ENCODE data around the gene LRP8.

The LRP8 gene

DNA sequence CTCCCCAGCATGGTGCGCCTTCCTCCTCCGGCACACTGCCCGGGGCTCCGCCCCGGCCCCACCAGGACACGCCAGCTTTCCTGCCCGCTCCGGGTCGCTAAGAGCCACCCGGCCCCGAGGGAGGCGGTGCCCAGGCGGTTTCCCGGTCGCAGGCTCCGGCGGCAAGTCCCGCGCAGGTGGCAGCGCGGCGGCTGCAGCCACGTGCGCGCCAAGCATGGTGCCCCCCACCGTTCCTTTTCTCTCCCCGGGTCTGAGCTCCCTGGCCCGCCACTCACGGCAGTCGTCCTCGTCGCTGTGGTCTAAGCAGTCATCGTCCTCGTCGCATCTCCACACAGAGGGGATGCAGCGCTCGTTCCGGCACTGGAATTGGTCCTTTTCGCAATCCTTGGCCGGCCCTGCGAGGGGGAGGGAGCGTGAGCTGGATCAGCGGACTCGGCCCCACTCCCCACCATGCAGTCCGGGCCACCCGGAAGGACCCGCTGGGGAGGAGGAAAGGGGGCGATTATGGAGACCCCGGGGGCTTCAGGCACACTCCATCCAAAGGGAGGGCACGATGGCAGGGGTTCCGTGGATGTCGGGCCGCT, 1.2 kb downstream of the LRP8 start:
- Histone ChIP-seq H3K4me1 (no peaks in the 10 kb centered on the region), H3K9me3 (no peaks in the 10 kb centered on the region), H3K4me3 (ENCODE audit: low read depth, low read length) (peak overlapping the region; percentile 74), H3K27me3 (no peaks in the 10 kb centered on the region), H3K36me3 (peaks cover 7% of the 10 kb centered on the region; the same call in 1 of the 2 replicates)
- TF ChIP-seq, protein P1, sequence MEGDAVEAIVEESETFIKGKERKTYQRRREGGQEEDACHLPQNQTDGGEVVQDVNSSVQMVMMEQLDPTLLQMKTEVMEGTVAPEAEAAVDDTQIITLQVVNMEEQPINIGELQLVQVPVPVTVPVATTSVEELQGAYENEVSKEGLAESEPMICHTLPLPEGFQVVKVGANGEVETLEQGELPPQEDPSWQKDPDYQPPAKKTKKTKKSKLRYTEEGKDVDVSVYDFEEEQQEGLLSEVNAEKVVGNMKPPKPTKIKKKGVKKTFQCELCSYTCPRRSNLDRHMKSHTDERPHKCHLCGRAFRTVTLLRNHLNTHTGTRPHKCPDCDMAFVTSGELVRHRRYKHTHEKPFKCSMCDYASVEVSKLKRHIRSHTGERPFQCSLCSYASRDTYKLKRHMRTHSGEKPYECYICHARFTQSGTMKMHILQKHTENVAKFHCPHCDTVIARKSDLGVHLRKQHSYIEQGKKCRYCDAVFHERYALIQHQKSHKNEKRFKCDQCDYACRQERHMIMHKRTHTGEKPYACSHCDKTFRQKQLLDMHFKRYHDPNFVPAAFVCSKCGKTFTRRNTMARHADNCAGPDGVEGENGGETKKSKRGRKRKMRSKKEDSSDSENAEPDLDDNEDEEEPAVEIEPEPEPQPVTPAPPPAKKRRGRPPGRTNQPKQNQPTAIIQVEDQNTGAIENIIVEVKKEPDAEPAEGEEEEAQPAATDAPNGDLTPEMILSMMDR (IDR thresholded peaks at IDR 0.05; ENCODE audit: low read depth, low read length), result no peak
- peak; percentile 67 for DNase-seq

GRCh38 chr1:53326088-53326597, 1.7 kb downstream of the LRP8 start:
- peak; percentile 94 for DNase-seq
- H3K36me3 ChIP-seq, result peaks cover 9% of the 10 kb centered on the region; the same call in 1 of the 2 replicates

GRCh38 chr1:53325326-53326087, 2.4 kb downstream of the LRP8 start:
- no peaks in the 10 kb centered on the region for H3K9me3 ChIP-seq
- TF ChIP-seq, protein P1 (IDR thresholded peaks at IDR 0.05; ENCODE audit: low read depth, low read length), result no peak
- H3K27me3 ChIP-seq, result no peaks in the 10 kb centered on the region
- H3K4me1 ChIP-seq, result no peaks in the 10 kb centered on the region
- H3K4me3 ChIP-seq (ENCODE audit: low read depth, low read length), result peak overlapping the region; percentile 74
- no peak for DNase-seq
- H3K36me3 ChIP-seq, result peaks cover 15% of the 10 kb centered on the region; the same call in 1 of the 2 replicates

More at GRCh38 chr1:53326088-53326597, 1.7 kb downstream of the LRP8 start:
- Histone ChIP-seq H3K27me3 (no peaks in the 10 kb centered on the region), H3K4me1 (no peaks in the 10 kb centered on the region), H3K9me3 (no peaks in the 10 kb centered on the region), H3K4me3 (ENCODE audit: low read depth, low read length) (peak overlapping the region; percentile 74)
- TF ChIP-seq, protein P1 (IDR thresholded peaks at IDR 0.05; ENCODE audit: low read depth, low read length), result no peak

DNA sequence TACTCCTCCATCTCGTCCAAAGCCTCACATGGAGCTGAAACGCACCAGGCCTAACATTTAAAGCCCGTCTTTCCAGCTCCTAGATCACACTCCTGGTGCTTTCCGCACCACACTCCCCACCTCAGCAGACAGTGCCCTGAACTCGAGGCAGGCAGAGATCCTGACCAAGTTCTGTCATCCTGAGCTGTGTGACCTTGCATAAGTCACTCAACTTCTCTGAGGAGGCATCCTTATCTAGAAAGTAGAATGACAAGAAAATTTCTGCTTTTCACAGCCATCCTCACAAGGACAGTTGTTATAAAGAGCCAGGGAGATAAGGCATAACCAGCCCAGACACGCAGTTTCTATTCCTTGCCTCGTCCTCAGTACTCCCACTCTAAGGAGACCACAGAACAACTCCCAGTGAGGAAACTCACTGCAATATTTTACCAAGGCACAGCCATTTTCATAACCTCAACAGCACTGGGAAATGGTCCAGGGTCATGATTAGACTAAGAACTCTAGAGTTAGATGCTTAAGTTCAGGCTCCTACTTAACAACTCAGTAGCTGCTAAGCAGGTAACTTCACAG, 3.1 kb downstream of the LRP8 start:
- H3K27me3 ChIP-seq, result no peaks in the 10 kb centered on the region
- no peaks in the 10 kb centered on the region for H3K9me3 ChIP-seq
- H3K4me1 ChIP-seq, result no peaks in the 10 kb centered on the region
- peaks cover 16% of the 10 kb centered on the region; the same call in 1 of the 2 replicates for H3K36me3 ChIP-seq
- TF ChIP-seq, protein P1 (IDR thresholded peaks at IDR 0.05; ENCODE audit: low read depth, low read length), result no peak
- DNase-seq, result no peak
- no peak overlapping the region for H3K4me3 ChIP-seq (ENCODE audit: low read depth, low read length)

DNA sequence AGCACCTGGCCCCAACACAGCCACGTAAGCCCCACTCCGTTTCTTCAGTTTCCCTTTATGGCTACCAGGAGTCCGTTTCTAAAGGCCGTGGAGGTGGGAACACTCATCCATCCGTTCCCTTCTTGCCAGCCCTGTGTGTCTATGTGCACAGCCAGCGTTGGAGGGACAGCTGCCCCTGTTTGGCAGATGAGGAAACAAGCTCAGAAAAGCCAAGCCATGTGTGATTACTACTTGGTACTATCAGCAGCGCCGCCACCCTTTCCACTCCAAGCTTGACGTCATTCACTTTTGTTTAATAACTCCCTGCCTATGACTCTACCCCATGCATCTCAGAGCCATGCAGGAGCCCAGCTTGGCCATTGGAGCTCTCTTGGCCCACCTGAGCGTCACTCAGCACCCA, 3.5 kb downstream of the LRP8 start:
- H3K4me3 ChIP-seq (ENCODE audit: low read depth, low read length), result no peak overlapping the region
- no peak for DNase-seq
- no peaks in the 10 kb centered on the region for H3K27me3 ChIP-seq
- TF ChIP-seq, protein P1 (IDR thresholded peaks at IDR 0.05; ENCODE audit: low read depth, low read length), result no peak
- H3K4me1 ChIP-seq, result no peaks in the 10 kb centered on the region
- peaks cover 16% of the 10 kb centered on the region; the same call in 1 of the 2 replicates for H3K36me3 ChIP-seq
- no peaks in the 10 kb centered on the region for H3K9me3 ChIP-seq

All from BE2C (cell line).